Left cardiac atrium (tissue), 4 donors: ENCODE data around the gene CHRNA5. TPM values are rescaled to one million over a fixed set of nuclear protein-coding genes. Genes with fewer than 3 reads are reported as not detected.

Source experiments
- ATAC-seq, 2 donors: fragments of 200-7000 bp; cut with Tn5 transposase; one replicate each; pipeline ENCODE4 v1.9.1; 2020; ENCODE audit warnings: mild to moderate bottlenecking in 2 of 2, moderate library complexity in 2 of 2
- DNase-seq: peaks from one replicate; pipeline ENCODE4 v3.0.0-alpha.2; 2020
- intact Hi-C, 2 donors: fragments of 100-400 bp; cut with DNase I; formaldehyde crosslinking; loops; one replicate each; pipeline versions ENCODE4 v1.14.1 to v1.15.1; 2022 to 2023
- total RNA-seq, 2 donors: library from RNA; stranded (reverse); fragmentation: NEBNext Ultra II Directional; extraction: Animal tissue kit (Norgen Biotek cat#: 25700); gene quantifications; one replicate each; pipeline ENCODE4 v1.2.1, GENCODE V29; 2021
- donor health status: DM: no; HTN: yes; CAD: no.
- donor health status: DM: no; HTN: yes; CAD: no; lungs with severe emphysema.
- donor health status: DM: yes; HTN: yes; CAD: no.
- donor health status: Dilated cardiomyopathy.

Gene CHRNA5
- total RNA-seq, 2 donors from 2014 or later: 1.4 to 2.6 TPM

DNA sequence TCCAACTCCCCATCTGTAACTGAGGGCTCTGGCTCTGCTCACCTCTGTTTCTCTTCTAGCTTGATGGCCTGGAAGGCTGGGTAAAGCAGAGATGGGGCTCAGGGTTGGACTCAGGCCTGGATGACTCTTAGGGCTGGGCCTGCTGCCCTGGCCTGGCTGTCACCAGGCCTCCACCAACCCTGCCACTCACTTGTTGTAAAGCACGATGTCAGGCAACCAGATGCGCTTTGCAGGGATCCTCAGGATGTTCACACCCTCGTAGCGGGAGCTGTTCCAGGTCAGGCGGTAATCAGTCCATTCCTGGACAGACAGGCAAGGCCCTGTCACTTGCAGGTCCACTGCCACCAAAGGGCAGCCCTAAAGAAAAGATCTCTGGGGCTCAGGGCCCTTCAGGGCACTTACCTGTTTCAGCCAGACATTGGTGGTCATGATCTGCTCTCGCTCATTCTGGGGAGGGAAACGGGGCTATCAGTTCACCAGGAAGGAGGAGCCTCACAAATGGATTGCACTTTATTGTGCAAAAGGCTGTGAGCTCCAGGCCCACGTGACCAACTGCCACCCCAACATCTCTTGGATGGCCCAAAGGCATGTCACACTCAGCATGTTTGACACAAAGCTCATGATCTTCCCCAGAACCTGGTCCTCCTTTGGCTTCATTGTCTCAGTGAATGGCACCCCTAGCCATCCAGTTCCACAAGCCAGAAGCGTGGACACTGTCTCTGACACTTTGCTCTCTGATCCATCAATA lies 65.7 kb downstream of the CHRNA5 start:
- no peak for DNase-seq
- intact Hi-C loops: no loop called here
- no peak for ATAC-seq

GRCh38 chr15:78633348-78633747 lies 68.0 kb downstream of the CHRNA5 start:
- ATAC-seq (no peak), DNase-seq (no peak)
- intact Hi-C loops: no loop called here

GRCh38 chr15:78634210-78635145 lies 69.2 kb downstream of the CHRNA5 start:
- ATAC-seq (no peak), DNase-seq (no peak)
- intact Hi-C loops: loop anchor here in 1 of 2 donors (5.0 kb wide), 1 partner anchor 73 kb away; no protein-coding TSS in a partner anchor

DNA sequence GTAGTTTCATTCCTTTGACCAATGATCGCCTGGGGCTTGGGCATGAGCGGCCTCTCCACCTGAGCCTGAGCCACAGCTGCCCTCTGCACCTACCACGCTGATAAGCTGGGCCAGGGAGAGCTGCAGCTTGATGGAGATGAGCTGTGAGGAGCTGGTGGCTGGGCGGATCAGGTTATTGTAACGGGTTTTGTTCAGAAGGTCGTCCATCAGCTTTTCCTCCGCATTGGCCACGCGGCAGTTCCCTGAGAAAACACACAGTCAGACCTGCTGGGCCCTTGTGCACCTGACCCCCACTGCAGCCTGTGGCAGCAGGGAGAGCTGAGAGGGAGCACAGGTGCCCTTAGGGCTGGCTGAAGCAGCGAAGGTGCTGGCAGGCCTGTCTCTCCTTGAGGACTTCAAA lies 70.0 kb downstream of the CHRNA5 start:
- DNase-seq (no peak), ATAC-seq (no peak)
- intact Hi-C loops: loop anchor here in 1 of 2 donors (5.0 kb wide), 1 partner anchor 72 kb away; no protein-coding TSS in a partner anchor

DNA sequence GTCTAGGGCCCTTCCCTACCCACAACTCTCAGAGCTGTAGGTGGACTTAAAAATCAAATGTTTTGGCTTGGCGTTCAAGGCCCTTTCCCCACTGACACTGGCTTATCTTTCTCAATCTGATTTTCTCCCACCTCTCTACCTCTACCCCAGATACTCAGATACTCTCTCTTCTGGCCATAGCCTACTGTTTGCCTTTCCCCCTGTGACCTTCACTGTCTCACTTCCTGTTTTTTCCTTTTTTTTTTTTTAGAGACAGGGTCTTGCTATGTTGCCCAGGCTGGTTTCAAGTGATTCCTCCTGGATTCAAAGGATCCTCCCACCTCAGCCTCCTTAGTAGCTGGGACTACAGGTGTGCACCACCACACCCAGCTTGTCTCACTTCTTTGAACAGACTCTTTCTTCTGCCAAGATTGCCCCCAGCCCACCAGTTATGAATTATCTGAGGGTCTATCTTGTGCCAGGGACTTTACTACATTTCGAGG lies 71.1 kb downstream of the CHRNA5 start:
- no peak for ATAC-seq
- intact Hi-C loops: loop anchor here in 1 of 2 donors (5.0 kb wide), 1 partner anchor 71 kb away; no protein-coding TSS in a partner anchor
- DNase-seq: no peak

GRCh38 chr15:78637776-78638435 lies 72.6 kb downstream of the CHRNA5 start:
- ATAC-seq (no peak), DNase-seq (no peak)
- intact Hi-C loops: loop anchor here (1.0 to 5.0 kb wide), 2 partner anchors 69 to 71 kb away; no protein-coding TSS in a partner anchor

GRCh38 chr15:78638658-78639314 lies 73.5 kb downstream of the CHRNA5 start:
- ATAC-seq (peak; percentile 50 to 62), DNase-seq (peak; percentile 52)
- intact Hi-C loops: loop anchor here (1.0 to 5.0 kb wide), 2 partner anchors 69 to 71 kb away; no protein-coding TSS in a partner anchor

GRCh38 chr15:78640527-78641101 lies 75.3 kb downstream of the CHRNA5 start:
- peak; percentile 39 to 55 for ATAC-seq
- DNase-seq: no peak
- intact Hi-C loops: no loop called here

DNA sequence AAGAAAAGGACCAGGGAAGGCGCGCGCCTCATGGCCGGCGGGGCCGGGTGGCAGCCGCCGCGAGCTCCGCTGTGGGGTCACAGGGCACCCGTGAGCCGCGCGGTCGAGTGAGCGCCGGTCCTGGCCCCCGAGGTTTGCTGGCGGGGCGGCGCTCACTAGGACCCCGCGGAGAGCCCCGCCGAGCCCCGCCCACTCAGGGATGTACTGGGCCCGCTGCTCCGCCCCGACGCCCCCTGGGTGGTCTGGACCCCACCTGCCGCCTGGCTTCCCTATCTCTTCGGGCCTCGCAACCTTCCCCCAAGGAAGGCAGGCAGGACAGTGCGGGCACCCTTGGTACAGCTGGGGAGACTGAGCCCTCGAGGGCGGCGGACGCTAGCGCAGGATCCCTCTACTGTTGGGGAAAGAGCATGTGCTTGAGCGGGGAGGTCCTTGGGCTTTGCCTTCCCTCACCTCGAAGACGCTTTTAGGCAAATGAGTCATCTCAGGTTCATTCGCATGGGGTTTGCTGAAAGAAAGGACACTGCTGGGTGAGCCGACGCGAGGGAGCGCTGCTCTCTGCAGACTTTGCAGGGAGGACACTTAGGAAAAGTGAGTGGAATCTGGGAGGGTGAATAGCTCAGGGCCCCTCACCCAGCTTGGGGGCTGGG lies 75.9 kb downstream of the CHRNA5 start, which contains the start of gene CHRNB4:
TSS of gene CHRNB4 (minus strand) at position 109 of the 647 bp plus-strand sequence. CDS start at position 32, 77 bp downstream.
- ATAC-seq: peak; percentile 62 to 77
- no peak for DNase-seq
- intact Hi-C loops: no loop called here

DNA sequence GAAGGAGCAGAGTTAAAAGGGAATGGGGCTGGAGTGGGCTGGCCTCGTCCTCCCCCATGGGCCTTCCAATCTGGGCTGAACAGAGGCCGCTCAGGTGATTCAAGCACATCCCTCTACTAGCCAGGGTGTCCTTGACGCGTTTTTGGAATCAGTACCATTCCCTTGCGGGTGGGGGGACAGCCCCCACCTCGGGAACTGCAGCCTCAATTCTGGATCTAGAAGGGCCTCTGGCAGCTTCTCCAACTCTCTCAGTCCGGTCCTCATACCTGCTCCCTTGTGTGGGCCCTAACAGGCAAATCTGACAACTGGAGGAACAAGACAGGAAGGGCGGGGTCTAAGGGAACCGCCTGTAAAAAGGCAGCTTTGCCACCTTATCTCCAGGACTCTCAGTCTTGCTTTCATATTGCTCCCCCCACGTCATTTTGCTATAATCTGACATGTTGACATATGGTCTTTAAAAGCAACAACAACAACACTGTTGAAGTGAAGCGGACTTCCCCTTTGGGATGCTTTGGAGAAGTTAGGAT lies 76.5 kb downstream of the CHRNA5 start:
- DNase-seq: no peak
- no peak for ATAC-seq
- intact Hi-C loops: no loop called here

- DNase-seq (no peak), ATAC-seq (no peak)
- intact Hi-C loops: no loop called here
Observed at GRCh38 chr15:78642331-78642730, 77.0 kb downstream of the CHRNA5 start.

Other genes starting within 250 kb of the CHRNA5 start
- gene CRABP1, start 225.2 kb upstream of the CHRNA5 start, total RNA-seq: not detected
- 10 to 100 TPM; 29.5 to 31.0 TPM for gene IREB2, start 127.3 kb upstream of the CHRNA5 start, total RNA-seq
- 1 to 10 TPM; 5.5 to 7.1 TPM for gene HYKK, start 57.9 kb upstream of the CHRNA5 start, total RNA-seq
- gene PSMA4, start 25.1 kb upstream of the CHRNA5 start, total RNA-seq: 100 to 1,000 TPM in 1 of 2 donors, 10 to 100 TPM in 1; 97.4 to 104 TPM
- gene CHRNA3, start 55.5 kb downstream of the CHRNA5 start, total RNA-seq: 1 to 10 TPM in 1 of 2 donors, under 1 TPM in 1; 0.06 to 2.3 TPM
- gene CHRNB4, start 75.7 kb downstream of the CHRNA5 start, total RNA-seq: under 1 TPM in 1 of 2 donors, not detected in 1; 0.13 TPM
- gene ADAMTS7, start 245.9 kb downstream of the CHRNA5 start, total RNA-seq: 10 to 100 TPM; 35.8 to 45.9 TPM